GM18870 (cell line): Measurements from ENCODE around the gene SKP1.
"Not testable (repeated sequence)": the region's sequence is repeated elsewhere in the genome, so short reads cannot be mapped to it uniquely, and the experiment has no call there.

ENCODE experiments used
- ATAC-seq: cut with Tn5 transposase; IDR thresholded peaks from one replicate; pipeline ENCODE4 v1.9.1; 2021; ENCODE audit warnings: moderate library complexity; ENCODE audit not compliant: unreplicated experiment

The SKP1 gene

GRCh38 chr5:134178096-134178419 is 1.3 kb upstream of the SKP1 start:
- no peak for ATAC-seq

GRCh38 chr5:134177369-134178095 is 782 bp upstream of the SKP1 start:
- no peak for ATAC-seq

GRCh38 chr5:134175921-134176510 is 734 bp downstream of the SKP1 start:
- no peak for ATAC-seq

- no peak for ATAC-seq
Measured at GRCh38 chr5:134174841-134175839, 1.6 kb downstream of the SKP1 start.

GRCh38 chr5:134171972-134172371 is 4.8 kb downstream of the SKP1 start:
- no peak for ATAC-seq

- ATAC-seq = no peak
Measured at GRCh38 chr5:134162592-134162991, 14.2 kb downstream of the SKP1 start.

- ATAC-seq = no peak
Measured at GRCh38 chr5:134161513-134162395, 15.0 kb downstream of the SKP1 start.

GRCh38 chr5:134153657-134154056 is 23.1 kb downstream of the SKP1 start:
- no peak for ATAC-seq

- no peak for ATAC-seq
Measured at GRCh38 chr5:134153241-134153640, 23.5 kb downstream of the SKP1 start.

GRCh38 chr5:134152173-134152832 is 24.4 kb downstream of the SKP1 start:
- not testable (repeated sequence) for ATAC-seq

- ATAC-seq = no peak
Measured at GRCh38 chr5:134151723-134152122, 25.0 kb downstream of the SKP1 start.

- ATAC-seq = no peak
Measured at GRCh38 chr5:134149571-134150303, 27.0 kb downstream of the SKP1 start.

GRCh38 chr5:134148986-134149539 is 27.7 kb downstream of the SKP1 start:
- no peak for ATAC-seq

- ATAC-seq = no peak
Measured at GRCh38 chr5:134148316-134148715, 28.4 kb downstream of the SKP1 start.

- no peak for ATAC-seq
Measured at GRCh38 chr5:134146651-134147518, 29.9 kb downstream of the SKP1 start.

- ATAC-seq = peak; percentile 56
Measured at GRCh38 chr5:134145779-134146581, 30.8 kb downstream of the SKP1 start.

- no peak for ATAC-seq
Measured at GRCh38 chr5:134145041-134145757, 31.6 kb downstream of the SKP1 start.
